HG03280 (cell line): ENCODE data around the gene TP53BP1.
A peak's percentile ranks its signal among the peaks of the same experiment; 100 is the strongest.

ENCODE experiments used
- ATAC-seq: cut with Tn5 transposase; IDR thresholded peaks from one replicate; pipeline ENCODE4 v1.9.1; 2021; ENCODE audit warnings: mild to moderate bottlenecking, moderate library complexity; ENCODE audit not compliant: unreplicated experiment

TP53BP1 gene

GRCh38 chr15:43488790-43489189 lies 4.2 kb downstream of the TP53BP1 start:
- no peak for ATAC-seq

- ATAC-seq: no peak
Observed at GRCh38 chr15:43487271-43487895, 5.6 kb downstream of the TP53BP1 start.

DNA sequence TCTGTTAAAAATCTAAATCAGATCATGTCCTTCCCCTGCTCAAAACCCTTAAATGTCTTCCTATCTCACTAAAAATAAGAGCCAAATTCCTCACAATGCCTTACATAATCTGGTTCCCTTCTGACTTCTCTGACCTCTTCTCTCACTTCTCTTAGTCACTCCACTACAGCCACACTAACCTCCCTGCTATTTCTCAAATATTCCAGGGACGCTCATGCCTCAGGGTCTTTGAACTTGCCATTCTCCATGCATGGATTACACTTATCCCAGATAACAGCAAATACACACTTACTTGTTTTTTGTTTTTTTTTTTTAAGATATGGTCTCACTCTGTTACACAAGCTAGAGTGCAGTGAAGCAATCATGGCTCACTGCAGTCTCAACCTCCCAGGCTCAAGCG lies 8.5 kb downstream of the TP53BP1 start:
- ATAC-seq: no peak

- ATAC-seq: no peak
Observed at GRCh38 chr15:43483297-43484128, 9.4 kb downstream of the TP53BP1 start.

DNA sequence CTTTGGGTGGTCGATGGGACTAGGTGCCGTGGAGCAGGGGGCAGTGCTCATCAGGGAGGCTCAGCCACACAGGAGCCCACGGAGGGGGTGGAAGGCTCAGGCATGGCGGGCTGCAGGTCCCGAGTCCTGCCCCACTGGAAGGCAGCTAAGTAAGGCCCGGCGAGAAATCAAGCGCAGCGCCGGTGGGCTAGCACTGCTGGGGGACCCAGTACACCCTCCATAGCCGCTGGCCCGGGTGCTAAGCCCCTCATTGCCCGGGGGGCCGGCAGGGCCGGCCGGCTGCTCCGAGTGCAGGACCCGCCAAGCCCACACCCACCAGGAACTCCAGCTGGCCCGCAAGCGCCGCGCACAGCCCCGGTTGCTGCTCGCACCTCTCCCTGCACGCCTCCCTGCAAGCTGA lies 19.1 kb downstream of the TP53BP1 start:
- no peak for ATAC-seq

- no peak for ATAC-seq
Observed at GRCh38 chr15:43471975-43472374, 21.0 kb downstream of the TP53BP1 start.

DNA sequence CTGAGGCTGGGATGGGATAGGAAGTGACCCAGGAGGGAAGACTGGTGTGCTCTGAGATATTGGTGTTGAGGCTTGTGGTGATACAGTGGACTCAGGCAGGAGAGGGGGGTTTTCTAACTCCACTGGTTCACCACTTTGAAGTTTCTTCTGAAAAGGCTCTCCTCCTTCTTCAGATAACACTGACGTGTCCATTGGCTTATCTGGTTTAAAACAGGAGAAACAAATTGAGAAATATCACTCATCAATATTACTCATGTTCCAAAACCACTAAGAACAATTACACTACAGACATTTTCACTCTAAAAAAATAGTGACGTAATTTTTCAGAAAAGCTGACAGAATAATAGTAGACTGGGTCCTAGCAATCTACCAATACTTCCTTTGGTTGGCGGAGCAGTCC lies 23.1 kb downstream of the TP53BP1 start:
- ATAC-seq: no peak

- ATAC-seq: no peak
Observed at GRCh38 chr15:43465100-43465499, 27.9 kb downstream of the TP53BP1 start.

- ATAC-seq: no peak
Observed at GRCh38 chr15:43463998-43464397, 29.0 kb downstream of the TP53BP1 start.

DNA sequence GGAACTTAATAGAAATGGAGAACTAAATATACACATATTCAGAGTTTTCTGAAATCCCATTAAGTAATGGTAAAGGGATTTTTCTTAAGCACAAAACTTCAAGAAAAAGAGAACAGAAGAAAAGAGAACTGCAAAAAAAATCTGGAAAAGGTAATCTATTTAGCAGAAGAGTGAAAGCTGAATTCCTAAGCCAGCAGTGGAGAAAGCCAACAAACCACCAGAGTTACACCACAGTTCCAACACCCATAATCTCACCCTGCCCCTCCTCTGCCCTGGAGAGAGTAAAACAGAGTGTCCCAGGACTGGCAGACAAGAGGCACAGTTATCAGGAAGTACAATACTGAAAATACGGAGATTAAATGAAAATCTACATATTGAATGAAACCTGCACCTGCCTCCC lies 29.4 kb downstream of the TP53BP1 start:
- no peak for ATAC-seq

DNA sequence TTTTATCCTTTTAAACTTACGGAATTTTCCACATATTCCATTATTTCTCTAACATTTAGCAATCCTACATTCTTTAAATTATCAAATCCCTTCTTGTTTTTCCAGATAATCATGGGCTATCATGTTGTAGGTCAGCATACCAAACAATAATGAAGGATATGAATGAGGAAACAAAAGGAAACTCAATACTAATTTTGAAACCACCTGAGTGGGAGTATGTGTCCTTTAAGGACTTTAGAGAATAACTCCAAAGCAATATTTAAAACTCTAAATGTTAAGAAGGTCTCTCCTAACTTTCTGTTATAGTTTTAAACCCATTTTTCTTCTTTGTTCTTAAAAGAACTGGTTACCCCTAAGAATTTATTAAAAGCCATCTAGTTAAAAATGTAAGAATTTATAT lies 43.0 kb downstream of the TP53BP1 start:
- no peak for ATAC-seq

GRCh38 chr15:43446344-43446743 lies 46.6 kb downstream of the TP53BP1 start:
- ATAC-seq: no peak

- no peak for ATAC-seq
Observed at GRCh38 chr15:43441316-43441715, 51.6 kb downstream of the TP53BP1 start.

- ATAC-seq: peak; percentile 69
Observed at GRCh38 chr15:43440721-43441281, 52.2 kb downstream of the TP53BP1 start.

DNA sequence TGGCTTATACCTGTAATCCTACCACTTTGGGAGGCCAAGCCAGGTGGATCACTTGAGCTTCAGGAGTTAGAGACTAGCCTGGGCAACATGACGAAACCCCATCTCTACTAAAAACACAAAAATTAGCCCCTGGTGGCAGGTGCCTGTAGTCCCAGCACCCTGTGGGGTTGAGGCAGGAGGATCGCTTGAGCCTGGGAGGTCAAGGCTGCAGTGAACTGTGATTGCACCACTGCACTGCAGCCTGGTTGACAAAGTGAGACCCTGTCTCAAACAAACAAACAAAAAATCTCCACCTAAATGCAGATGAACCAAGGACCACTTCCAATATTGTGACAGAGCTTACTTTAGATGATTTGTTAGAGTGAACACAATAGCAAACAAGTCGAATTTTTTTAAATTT lies 53.7 kb downstream of the TP53BP1 start:
- no peak for ATAC-seq

GRCh38 chr15:43436395-43436794 lies 56.6 kb downstream of the TP53BP1 start:
- no peak for ATAC-seq

DNA sequence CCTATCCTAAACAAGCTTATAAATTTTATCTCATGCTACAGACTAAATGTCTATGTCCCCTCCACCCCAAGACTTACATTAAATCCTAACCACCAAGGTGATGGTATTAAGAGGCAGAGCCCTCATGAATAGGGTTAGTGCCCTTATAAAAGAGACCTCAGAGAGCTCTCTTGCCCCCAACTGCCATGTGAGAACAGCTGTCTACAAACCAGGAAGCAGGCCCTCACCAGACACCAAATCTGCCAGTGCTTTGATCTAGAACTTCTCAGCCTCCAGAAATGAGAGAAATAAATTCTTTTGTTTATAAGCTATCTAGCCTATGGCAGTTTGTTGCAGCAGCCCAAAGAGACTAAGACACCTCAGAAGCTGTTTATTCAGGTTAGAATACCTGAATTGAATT lies 58.5 kb downstream of the TP53BP1 start:
- ATAC-seq: no peak

GRCh38 chr15:43433661-43434303 lies 59.2 kb downstream of the TP53BP1 start:
- no peak for ATAC-seq

DNA sequence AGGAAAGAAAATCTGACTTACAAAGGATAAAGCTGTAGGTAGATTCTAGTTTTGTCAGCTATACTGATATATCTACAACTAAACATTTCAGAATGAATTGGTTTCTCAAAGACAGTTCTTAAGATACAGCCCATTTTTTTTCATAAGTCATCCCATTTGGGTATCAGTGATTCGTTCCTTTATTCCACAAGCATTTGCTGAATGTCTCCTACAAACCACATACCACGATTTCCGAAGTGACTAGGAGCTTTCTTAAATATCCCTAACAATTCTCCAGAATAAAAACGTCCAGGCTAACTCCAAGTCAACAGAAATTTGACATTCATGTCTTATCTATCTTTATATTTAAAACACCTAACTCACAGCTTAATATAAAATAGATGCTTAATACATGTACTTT lies 59.8 kb downstream of the TP53BP1 start:
- no peak for ATAC-seq

DNA sequence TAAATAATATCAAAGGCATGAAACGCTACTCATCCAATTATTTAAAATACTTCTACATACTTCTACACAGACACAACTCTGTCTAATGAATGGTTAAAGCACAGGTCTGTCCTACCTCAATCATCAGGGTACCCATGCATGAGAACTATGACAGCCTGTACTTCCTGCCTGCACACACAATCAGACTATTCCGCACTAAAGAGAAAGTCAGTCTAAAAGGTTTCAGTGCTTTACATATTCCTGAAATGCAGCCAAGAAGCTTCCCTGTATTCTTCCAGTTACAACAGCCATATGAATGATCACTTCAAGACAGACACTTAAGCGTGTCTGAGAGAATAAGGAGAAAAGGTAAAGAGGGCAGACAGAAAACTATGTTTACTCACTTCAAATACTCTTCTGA lies 63.3 kb downstream of the TP53BP1 start:
- ATAC-seq: no peak

DNA sequence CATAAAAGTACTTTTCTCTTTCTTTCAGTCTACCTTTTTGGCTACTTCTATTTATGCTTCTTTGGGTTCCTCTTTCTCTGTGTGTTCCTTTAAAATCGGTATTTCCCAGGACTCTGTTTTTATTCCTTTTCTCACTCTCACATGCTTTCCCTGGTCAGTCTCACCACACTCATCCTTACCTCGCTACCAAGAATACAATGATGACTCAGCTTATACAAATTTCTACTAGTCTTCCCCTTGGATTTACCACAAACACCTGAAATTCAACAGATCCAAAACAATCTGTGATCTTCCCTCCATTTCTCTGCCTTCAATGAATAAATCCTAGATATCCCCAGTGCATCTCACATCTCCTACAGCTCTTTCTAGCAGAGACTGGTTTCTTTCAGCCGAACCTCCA lies 69.2 kb downstream of the TP53BP1 start:
- ATAC-seq: no peak

DNA sequence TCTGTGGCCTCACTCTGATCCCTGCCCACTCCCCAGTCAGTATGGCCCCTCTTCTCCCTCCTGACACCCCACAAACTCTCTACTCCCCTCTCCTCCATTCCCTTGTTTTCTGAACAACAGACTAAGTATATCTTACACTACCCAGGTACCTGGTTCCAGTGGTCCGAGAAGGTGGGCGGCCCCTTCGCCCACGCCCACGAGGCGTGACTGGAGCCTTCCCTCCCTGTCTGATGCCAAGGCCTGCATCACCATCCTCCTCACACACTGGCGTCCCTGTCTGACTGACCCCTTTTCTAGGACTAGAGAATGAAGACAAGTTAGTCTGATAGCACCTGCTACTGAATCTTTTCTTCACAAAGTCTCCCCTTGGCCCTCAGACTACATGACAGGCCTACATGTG lies 72.1 kb downstream of the TP53BP1 start:
- ATAC-seq: no peak
